ENCODE results near the gene MSI2. TPM values are rescaled to one million over a fixed set of nuclear protein-coding genes. Genes with fewer than 3 reads are reported as not detected.

The MSI2 gene
- total and polyA plus RNA-seq, 7 donors: 37.6 to 133 (median 87.1) TPM

- no peak for TF ChIP-seq CTCF (IDR thresholded peaks at IDR 0.05)
- DNase-seq (peak; percentile 75 to 82), ATAC-seq (peak; percentile 96 to 98 (median 97))
- Histone ChIP-seq H3K27ac (peak overlapping the region; percentile 71), H3K4me1 (peaks cover 50% of the 10 kb centered on the region), H3K36me3 (ENCODE audit: insufficient read depth in 1 of 2, low read depth in 1 of 2) (no peaks in the 10 kb centered on the region), H3K4me3 (peak overlapping the region; percentile 5), H3K9me3 (no peaks in the 10 kb centered on the region), H3K27me3 (ENCODE audit: insufficient read depth in 3 of 3, low read length in 2 of 3) (no peaks in the 10 kb centered on the region)
- intact Hi-C loops (cut with DNase I): no loop called here
- 49 to 71% (median 54%) methylated on average over 17 of the region's 17 CpGs for WGBS, 3 donors
Measured at GRCh38 chr17:57541472-57542394, 285.4 kb downstream of the MSI2 start.

- WGBS, 3 donors: 81 to 85% (median 83%) methylated on average over 4 of the region's 4 CpGs
- peak overlapping the region; percentile 71 for H3K27ac ChIP-seq
Measured at GRCh38 chr17:57542510-57542909, 286.2 kb downstream of the MSI2 start.

GRCh38 chr17:57543230-57543629, 286.9 kb downstream of the MSI2 start:
- intact Hi-C loops (cut with DNase I): no loop called here
- H3K27ac ChIP-seq: no peak overlapping the region

More at GRCh38 chr17:57542510-57542909, 286.2 kb downstream of the MSI2 start:
- H3K9me3 ChIP-seq: no peaks in the 10 kb centered on the region
- ATAC-seq: no peak
- no peak for DNase-seq
- no peak overlapping the region for H3K4me3 ChIP-seq
- TF ChIP-seq CTCF (IDR thresholded peaks at IDR 0.05): no peak
- H3K27me3 ChIP-seq (ENCODE audit: insufficient read depth in 3 of 3, low read length in 2 of 3): no peaks in the 10 kb centered on the region
- H3K4me1 ChIP-seq: peaks cover 45% of the 10 kb centered on the region
- H3K36me3 ChIP-seq (ENCODE audit: insufficient read depth in 1 of 2, low read depth in 1 of 2): no peaks in the 10 kb centered on the region
- intact Hi-C loops (cut with DNase I): no loop called here

GRCh38 chr17:57544401-57544800, 288.1 kb downstream of the MSI2 start:
- H3K4me1 ChIP-seq: peaks cover 43% of the 10 kb centered on the region
- no peak for TF ChIP-seq CTCF (IDR thresholded peaks at IDR 0.05)
- intact Hi-C loops (cut with DNase I): no loop called here
- ATAC-seq: no peak
- H3K4me3 ChIP-seq: no peak overlapping the region
- DNase-seq: no peak
- no peak overlapping the region for H3K27ac ChIP-seq
- WGBS, 3 donors: 76 to 82% (median 78%) methylated on average over 5 of the region's 5 CpGs
- H3K27me3 ChIP-seq (ENCODE audit: insufficient read depth in 3 of 3, low read length in 2 of 3): no peaks in the 10 kb centered on the region
- H3K9me3 ChIP-seq: no peaks in the 10 kb centered on the region
- no peaks in the 10 kb centered on the region for H3K36me3 ChIP-seq (ENCODE audit: insufficient read depth in 1 of 2, low read depth in 1 of 2)

More at GRCh38 chr17:57543230-57543629, 286.9 kb downstream of the MSI2 start:
- no peak overlapping the region for H3K4me3 ChIP-seq
- 93 to 96% (median 94%) methylated on average over 4 of the region's 4 CpGs for WGBS, 3 donors
- no peaks in the 10 kb centered on the region for H3K9me3 ChIP-seq
- no peaks in the 10 kb centered on the region for H3K36me3 ChIP-seq (ENCODE audit: insufficient read depth in 1 of 2, low read depth in 1 of 2)
- TF ChIP-seq CTCF (IDR thresholded peaks at IDR 0.05): no peak
- no peaks in the 10 kb centered on the region for H3K27me3 ChIP-seq (ENCODE audit: insufficient read depth in 3 of 3, low read length in 2 of 3)
- no peak for DNase-seq
- peaks cover 44% of the 10 kb centered on the region for H3K4me1 ChIP-seq
- no peak for ATAC-seq

Measured in psoas muscle (tissue), 8 donors.